Fibroblast of skin of scalp (primary cell): ENCODE results near the gene EPHX1.

ENCODE experiments used
- DNase-seq: peaks from one replicate; pipeline ENCODE4 v3.0.0-alpha.2; 2013

Gene EPHX1

DNA sequence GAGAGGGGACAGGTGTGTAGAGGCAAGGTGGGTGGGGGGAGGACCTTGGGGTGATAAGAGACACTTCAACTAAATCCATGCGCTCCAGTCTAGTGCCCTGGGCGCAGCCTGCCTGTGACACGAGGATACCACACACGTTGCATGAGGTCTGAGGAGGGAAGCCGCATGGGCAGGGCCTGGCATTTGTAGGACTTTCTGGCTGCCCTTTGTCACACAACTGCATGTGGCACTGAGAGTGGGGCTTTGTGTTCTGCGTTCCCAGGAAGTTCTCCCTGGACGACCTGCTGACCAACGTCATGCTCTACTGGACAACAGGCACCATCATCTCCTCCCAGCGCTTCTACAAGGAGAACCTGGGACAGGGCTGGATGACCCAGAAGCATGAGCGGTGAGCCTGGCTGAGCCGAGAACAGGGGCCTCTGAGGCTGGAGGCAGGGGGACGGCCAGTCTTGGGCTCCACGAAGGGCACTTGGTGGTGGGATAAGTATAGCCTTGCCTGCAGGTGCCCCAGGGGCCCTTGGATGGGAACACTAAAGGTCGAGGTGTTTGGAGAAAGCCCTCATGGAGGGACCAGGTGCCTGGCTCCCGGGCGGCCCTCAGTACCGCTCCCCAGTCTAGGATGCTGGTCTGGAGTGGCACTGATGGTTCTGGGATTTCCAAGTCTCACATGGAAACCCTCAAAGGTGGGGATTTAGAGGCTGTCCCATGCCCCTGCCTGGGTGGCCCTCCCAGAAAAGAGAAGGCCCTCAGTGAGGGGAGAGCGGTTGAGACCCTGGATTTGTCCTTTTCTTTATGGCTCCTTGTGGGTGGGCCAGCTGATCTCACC lies 34.5 kb downstream of the EPHX1 start:
- no peak for DNase-seq

DNA sequence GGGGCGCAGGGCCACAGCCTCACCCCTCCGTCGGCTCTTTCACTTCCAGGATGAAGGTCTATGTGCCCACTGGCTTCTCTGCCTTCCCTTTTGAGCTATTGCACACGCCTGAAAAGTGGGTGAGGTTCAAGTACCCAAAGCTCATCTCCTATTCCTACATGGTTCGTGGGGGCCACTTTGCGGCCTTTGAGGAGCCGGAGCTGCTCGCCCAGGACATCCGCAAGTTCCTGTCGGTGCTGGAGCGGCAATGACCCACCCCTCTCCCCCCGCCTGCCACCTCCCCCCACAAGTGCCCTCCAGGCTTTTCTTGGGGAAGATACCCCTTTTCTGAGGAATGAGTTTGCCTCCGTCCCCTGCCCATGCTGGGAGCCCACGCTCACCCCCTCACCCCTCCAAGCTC lies 35.2 kb downstream of the EPHX1 start:
- DNase-seq: no peak

DNA sequence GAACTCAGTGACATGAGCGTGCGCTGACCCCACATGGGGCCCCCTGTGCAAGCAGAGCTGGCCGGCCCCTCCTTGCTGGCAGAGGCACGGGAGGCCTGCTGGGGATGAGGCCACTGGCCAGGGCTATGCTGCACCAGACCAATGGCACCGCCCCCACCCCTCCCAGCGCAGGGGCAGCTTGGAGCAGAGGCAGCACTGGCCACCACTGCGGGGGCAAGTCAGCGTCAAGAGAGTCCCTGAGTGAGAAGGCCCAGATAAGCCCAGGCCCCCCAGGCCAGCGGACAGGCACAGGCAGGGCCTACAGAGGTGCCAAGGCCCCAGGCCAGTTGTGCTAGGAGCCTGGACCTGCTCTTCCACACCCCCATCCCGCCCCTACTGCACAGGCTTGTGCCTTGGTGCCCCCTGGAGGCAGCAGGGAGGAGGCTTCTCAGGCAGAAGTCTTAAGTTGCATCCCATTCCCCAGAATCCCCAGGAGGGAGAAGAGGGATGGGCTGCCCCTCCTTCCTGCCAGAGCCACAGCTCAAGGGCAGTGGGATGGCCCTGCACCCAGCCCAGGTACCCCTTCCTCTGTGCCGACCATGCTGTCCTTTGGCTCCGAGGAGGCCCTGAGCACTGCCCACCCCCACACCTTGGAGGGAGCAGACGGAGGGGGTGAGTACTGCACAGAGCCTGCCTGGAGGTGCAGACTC lies 35.8 kb downstream of the EPHX1 start:
- peak; percentile 81 for DNase-seq

DNA sequence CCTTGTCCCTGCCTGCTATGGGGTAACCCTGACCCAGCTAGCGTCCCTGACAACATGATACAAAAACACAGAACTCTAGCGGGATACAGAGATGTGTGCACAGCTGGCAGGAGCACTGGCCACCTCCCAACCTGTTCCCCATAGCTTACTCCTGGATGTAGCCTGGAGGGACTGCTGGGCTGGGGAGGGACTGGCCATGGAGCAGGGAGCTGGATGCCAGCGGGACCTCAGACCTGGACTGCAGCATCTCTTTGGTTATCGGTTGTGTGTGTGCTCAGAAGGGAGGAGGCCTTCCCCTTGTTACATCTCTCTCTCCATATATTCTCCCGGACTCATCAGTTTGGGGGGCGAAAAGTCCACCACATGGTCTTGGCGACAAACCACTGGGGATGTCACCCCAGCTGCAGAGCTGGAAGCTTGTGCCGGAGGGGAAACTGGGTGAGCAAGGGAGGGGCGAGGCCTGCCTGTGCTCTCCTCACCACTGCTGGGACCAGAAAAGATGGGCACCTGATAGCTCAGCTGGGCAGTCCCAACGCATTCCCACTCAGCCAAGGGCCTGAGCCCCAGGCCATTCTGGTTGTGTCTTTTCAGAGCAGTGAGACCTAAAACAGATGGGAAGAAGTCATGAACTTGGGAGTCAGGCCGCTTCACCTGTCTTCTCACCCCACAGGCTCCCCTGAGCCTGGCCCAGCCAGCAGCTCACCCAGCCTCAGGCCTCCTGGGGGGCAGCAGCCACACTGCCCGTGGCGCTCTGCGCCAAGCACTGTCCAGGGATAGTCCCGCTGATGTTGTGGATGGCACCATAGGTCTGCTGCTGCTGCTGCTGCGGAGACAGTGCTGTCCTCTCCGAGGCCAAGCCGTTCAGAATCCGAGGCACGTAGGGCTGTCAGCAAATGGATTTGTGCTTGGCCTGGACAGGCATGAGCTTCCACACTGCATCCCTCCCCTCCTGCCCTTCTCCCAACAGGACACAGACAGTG lies 36.7 kb downstream of the EPHX1 start:
- DNase-seq: no peak

DNA sequence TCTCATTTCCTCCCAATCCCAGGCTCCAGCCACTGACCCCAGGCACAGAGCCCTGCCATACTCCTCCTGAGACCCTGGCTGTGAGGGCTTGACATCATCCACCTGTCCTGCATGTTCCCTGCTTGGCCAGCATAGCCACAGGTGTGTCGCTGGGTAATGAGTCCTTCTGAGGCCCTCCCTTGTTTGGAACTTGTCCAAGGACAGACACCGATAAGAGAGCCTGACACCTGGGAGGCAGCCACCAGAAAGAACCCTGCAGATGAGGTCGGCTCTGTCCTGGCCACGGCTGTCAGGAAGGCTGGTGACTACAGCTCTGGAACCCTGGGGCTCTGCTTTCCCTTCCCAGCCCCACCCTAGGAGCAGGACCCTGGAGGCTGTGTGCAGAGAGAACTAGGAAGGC lies 37.7 kb downstream of the EPHX1 start:
- DNase-seq: no peak

DNA sequence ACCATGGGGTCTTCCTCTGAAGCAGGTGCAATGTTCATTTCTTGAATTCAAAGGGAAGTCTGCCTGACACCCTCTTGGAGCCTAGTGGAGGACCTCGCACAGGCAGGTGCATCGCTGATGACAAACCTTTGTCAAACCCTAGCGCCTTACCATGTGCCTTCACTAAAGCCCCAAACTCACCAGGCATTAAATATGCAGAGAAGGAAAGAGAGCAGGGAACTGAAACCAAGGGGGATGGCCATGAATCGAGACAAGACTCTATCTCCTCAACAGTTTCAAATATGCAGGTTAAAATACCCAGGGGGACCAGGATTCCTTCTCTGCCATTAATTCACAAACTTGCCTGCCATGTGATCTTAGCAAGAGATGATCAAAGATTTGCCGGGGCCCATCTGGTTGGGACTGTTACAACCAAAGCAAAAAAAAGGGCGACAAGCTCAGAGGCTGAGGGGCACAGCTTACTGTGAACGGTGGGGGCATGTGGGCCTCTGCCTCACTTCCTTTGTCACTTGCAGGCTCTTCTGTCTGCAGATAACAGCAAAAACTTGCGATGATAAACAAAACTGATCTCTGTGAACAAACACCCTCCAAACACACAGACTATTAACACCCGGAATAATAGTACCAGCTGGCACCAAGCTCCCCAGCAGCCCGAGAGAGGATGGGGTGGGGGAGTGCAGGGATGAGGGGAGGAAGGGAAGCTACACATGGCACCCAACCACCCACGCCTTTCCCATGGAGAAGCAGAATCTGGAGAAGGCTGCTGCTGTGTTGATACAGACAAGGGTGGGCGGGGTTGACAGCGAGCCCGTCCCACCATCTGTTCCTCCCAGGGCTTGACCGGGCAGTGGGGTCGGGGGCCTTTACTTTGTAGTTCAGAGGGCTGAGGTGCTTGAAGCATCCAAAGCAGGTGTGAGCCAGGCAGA lies 38.4 kb downstream of the EPHX1 start:
- peak; percentile 4 for DNase-seq

DNA sequence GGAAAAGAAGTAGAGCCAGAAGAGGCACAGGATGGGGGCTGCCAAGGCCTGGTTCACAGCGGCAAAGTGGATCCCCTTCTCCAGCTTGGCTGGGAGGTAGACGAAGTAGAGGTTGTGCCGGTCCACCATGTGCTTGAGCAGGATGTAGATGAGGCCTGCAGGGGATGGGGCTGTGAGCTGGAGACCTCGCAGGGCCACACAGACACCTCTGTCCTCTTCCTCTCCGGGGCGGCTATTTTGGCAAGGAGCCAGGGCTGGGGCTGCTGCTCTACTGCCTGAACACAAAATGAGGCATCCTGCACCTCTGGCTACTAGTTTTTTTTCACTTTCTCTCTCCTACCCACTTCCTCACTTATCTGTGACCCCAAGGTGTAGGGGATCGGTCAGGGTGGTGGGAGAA lies 40.0 kb downstream of the EPHX1 start:
- no peak for DNase-seq

DNA sequence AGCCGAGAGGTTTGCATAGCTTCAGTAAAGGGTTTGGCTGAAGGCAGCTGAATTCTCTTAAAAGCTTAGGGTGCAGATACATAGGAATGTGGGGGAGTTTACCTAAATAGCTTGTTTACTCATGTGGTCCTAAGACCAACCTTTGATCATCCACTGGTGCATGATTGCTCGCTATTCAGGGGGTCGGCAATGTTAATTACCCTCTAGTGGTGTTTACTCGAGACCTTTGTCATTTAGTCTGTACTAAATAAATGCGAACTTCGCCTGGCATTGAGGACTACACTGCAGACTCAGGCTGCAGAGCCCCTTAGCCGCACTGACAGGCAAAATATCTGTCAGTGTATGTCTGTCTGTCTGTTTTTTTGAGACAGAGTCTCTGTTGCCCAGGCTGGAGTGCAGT lies 40.4 kb downstream of the EPHX1 start:
- no peak for DNase-seq

DNA sequence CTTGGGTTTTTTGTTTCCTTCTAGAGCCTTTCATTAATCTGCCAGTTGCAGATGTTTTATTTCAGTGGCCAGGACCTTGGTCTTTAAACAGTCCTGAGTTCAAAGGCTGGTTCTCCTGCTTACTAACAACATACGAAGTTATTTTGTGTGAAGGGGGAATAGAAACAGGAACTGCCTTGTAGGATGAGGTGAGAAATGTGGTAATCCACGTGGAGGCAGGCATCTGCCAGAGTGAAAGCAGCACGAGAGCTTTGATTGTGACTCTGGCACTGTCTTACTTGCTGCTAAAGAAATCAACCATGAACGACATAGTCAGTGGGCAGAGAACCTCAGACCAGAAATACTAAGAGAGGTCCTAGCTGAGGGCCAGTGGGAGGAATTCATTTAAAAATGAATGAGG lies 41.9 kb downstream of the EPHX1 start:
- DNase-seq: no peak

DNA sequence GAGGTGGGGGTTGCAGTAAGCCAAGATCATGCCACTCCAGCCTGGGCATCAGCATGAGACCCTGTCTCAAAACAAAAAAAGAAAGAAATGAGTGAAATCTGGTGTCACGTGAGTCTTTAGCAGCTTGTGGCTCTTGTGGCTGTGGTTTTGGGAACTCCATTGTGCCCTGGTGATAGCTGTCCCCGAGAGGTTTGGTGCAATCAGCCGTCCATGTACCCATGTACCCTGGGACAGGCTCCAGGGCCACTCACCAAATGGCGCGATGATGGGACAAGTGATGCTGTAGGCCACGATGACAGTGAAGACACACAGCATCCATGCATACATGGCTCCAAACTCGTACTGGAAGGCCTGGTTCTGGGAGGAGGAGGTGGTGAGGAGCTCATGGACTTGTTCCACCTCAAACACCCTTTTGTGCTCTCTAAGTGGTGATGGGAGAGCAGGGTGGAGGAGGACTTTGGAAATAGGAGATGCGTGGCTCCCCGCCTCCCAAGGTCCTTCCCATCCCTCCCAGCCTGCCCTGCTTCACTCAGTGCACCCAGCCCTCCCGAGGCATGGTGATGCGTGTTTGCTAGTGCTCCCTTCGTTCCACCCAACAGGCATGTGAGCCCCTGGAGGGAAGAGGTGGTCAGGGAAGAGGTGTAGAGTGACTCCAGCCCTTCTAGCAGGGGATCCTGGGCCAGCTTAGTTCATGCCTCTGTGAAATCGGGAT lies 42.6 kb downstream of the EPHX1 start:
- no peak for DNase-seq

DNA sequence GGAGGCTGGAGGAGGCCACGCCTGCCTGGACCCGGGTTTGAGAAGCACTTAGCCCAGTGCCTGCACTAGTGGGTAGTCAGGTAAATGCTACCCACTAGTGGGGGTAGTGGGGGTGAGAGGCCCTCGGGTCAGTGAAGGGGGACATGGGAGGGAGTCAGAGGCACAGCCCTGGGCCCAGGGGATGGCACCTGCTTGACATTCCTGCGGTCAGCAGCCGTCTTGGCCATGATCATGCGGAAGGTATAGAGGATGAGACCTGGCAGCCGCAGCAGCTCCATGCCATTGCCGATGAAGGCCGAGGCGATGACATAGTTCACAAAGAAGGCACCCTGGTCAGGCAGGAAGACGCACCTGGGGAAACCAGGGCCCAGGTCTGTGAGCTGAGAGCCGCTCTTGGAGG lies 43.5 kb downstream of the EPHX1 start:
- no peak for DNase-seq

DNA sequence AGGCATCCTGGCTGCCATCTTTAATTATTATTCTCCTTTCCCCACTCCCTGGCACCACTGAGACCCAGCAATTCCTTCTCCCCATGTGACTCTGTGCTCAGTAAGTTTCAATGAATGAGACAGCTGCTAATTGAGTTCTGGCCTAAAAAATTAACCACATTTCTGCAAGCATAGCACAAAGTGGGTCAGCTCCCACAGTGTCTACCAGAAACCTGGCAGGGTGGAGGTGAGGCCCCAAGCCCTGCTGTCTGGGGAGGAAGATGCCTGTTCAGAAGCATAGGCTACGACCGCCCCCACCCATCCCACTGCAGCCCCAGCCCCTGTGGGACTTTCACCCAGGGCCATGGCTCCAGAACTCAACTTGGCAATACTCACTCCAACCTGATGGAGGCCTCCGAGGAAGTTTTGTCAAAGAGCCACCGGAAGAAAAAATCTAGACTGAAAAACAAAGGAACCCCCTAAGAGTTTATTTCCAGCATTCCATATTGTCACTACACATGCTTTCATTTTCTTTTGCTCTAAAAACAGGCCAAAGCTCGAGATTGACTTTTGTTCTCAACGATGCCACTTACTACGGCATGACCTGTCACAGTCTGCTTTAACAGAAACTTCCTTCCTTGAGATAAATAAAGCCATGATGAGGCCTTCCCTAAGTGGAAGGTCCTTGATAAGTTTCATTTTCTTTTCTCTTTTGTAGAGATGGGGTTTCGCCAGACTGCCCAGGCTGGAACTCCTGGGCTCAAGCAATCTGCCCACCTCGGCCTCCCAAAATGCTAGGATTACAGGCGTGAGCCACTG lies 45.8 kb downstream of the EPHX1 start:
- DNase-seq: no peak

DNA sequence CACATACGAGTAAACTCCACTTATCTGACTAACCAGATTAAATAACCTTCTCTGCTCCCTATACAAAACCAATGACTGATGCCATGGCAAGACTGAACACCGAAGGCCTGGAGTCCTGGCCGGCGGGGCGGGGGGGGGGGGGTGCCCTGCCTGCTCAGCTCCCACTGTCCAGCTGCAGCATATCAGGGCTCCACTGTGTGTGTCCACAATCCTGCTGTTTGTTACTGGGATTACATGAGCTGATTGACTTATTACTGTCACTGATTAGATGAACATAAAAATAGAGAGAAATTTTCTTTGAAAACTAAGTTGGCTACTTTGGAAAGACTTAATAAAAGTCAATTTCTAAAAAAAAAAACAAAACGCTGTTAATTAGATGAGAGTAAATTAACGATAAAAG lies 47.3 kb downstream of the EPHX1 start:
- no peak for DNase-seq

DNA sequence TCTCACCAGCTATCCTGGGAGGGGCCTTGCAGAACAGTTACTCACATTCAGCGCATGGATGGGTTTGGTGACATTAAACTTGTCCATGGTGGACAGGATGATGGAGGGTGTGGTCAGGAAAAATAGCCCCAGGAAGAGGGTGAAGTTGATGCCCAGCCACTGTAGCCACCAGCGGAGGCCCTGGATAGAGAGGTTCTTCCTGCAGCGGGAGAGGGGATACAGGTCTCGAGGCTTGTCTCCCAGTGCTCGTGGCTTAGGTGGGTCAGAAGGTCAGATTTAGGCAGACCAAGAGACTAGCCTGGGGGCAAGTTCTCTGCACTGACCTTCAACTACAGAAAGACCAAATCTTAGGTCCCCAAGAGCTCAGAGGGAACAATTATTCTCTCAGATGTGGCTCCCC lies 49.2 kb downstream of the EPHX1 start:
- no peak for DNase-seq

DNA sequence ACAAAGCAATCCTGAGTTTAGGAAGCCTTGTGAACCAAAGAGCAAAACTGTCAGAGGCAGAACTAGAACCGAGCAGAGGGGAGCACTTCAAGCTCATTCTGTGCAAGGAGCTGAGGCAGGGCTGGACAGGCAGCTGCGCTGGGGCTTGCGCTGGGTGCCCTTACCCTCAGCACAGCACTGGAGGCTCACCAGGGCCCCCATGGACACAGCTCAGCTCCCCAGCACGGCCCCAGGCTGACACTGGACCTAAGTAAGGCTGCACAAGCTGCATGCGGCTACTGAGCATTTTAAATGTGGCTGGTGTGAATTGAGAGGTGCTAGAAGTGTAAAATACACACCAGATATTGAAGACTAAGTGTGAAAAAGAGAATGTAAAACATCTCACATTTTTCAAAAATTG lies 50.2 kb downstream of the EPHX1 start:
- DNase-seq: no peak

DNA sequence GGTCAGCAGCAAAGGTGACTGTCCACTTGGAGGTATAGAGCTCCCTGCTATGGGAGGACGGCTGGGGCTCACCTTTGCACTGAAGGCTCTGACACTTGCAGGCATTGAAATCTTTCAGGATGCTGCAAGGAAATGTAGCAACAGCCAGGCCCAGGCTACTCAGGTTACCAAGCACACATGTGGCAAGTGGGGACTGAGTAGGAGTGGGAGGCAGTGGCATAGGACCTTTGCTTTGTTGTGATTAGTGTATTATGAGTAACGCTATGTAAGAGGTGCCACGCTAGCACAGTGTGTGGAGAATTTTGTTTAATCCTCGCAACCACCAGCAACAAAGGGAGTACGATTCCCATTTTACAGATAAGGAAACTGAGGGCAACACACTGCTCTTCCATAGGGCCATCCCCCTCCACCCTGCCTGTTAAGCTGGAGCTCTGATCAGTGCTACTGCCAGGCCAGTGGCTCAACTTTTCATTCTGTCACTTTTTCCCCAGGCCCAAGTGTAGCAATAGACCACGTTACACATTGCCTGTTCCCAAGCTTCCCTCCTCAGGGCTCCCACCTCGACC lies 51.0 kb downstream of the EPHX1 start:
- DNase-seq: no peak

DNA sequence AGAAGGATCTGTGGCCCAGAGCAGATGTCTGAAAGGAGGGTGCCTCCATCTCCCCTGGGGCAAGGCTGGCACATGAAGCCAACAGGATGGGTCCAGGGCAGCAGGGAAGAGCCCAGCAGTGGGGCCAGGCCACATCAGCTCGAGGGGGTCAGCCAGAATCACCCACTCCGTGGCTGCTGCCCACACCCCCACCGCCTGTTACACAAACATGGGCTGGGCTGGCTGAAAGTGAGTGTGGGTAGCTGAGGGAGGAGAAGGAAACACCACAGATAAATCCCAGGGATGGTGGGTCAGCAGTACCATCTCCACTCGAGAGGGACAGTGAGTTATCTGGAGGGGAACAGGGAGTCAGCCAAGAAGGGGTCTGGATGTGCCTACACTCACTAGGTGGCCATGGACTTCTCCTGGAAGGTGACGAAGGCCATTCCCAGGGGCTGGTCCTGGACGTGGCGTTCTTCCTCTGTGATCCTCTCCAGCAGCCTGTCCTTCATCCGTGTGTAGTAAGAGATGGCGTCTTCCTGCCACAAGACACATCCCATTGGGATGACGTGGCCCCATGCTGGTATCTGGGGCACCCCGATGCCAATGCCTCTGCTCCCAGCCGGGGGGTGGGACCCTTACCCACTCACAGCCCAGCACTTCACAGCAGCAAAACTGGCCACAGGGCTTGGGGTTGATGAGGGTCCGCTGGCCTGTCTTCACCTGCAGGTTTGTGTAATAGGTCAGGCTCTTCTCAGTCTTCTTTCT lies 52.1 kb downstream of the EPHX1 start:
- no peak for DNase-seq

DNA sequence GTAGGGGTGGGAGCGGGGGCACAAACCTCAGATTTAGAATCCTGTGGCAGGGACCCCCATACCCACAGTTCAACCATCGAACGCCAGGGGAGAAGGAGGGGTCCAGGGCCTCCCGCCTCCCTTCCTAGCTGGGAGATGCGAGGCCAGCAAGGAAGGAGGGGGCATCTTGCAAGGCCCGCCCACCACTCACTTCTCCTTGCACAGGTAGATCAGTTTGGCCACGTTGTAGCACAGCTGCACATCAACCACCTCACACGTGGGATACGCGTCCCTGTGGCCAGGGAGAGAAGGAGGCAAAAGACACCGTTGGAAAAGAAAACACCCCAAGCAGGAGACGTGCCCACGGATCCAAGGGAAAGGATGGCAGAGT lies 52.6 kb downstream of the EPHX1 start:
- DNase-seq: no peak

DNA sequence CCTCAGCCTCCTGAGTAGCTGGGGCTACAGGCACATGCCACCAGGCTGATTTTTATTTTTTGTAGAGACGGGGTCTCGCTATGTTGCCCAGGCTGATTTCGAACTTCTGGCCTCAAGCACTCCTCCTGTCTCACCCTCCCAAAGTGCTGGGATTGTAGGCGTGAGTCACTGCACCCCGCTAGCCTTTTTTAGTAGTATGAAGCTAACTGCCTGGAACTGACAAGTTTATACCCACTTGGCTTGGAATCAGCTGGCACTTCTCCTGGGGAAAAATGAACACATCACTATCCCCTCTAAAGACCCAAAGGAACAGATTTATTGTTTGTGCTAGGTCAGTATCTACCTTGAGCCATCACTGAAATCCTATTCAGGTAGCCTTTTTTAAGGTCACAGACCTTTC lies 53.2 kb downstream of the EPHX1 start:
- peak; percentile 23 for DNase-seq
